ENCODE measurements around the gene MSX2.

The MSX2 gene

GRCh38 chr5:174688441-174689354 is 35.7 kb upstream of the MSX2 start:
- ATAC-seq: no peak
- TF ChIP-seq RARB (CRISPR knock-in tag; IDR thresholded peaks at IDR 0.05): no peak

- ATAC-seq: no peak
- TF ChIP-seq RARB (CRISPR knock-in tag; IDR thresholded peaks at IDR 0.05): no peak
- no peak for TF ChIP-seq SNAI2 (CRISPR knock-in tag; IDR thresholded peaks at IDR 0.05)
- TF ChIP-seq ZNF565 (CRISPR knock-in tag; conservative IDR thresholded peaks at IDR 0.05; ENCODE audit: low read depth): no peak
- no peak for TF ChIP-seq ZC3H10 (CRISPR knock-in tag; IDR thresholded peaks at IDR 0.05)
- no peak for TF ChIP-seq ZNF8 (CRISPR knock-in tag; IDR thresholded peaks at IDR 0.05)
- no peak for TF ChIP-seq CREB5 (CRISPR knock-in tag; IDR thresholded peaks at IDR 0.05; ENCODE audit: low read depth)
- no peak for TF ChIP-seq TCF4 (CRISPR knock-in tag; IDR thresholded peaks at IDR 0.05; ENCODE audit: borderline replicate concordance)
These were observed 34.1 kb upstream of the MSX2 start for GRCh38 chr5:174690271-174690670.

- ATAC-seq: no peak
- TF ChIP-seq ZC3H10 (CRISPR knock-in tag; IDR thresholded peaks at IDR 0.05) (no peak), POU6F1 (CRISPR knock-in tag; IDR thresholded peaks at IDR 0.05; ENCODE audit: borderline replicate concordance, low read depth) (no peak), CREB5 (CRISPR knock-in tag; IDR thresholded peaks at IDR 0.05; ENCODE audit: low read depth) (no peak), PPARA (CRISPR knock-in tag; IDR thresholded peaks at IDR 0.05; ENCODE audit: borderline replicate concordance) (no peak), GLIS3 (CRISPR knock-in tag; IDR thresholded peaks at IDR 0.05) (no peak), TCF4 (CRISPR knock-in tag; IDR thresholded peaks at IDR 0.05; ENCODE audit: borderline replicate concordance) (no peak)
These were observed 32.0 kb upstream of the MSX2 start for GRCh38 chr5:174692381-174692780.

- no peak for ATAC-seq
- no peak for TF ChIP-seq OSR1 (CRISPR knock-in tag; IDR thresholded peaks at IDR 0.05)
- TF ChIP-seq ZNF8 (CRISPR knock-in tag; IDR thresholded peaks at IDR 0.05): no peak
- no peak for TF ChIP-seq PATZ1 (CRISPR knock-in tag; IDR thresholded peaks at IDR 0.05; ENCODE audit: borderline replicate concordance)
- no peak for TF ChIP-seq ZFP30 (CRISPR knock-in tag; IDR thresholded peaks at IDR 0.05)
- TF ChIP-seq ZC3H10 (CRISPR knock-in tag; IDR thresholded peaks at IDR 0.05): no peak
- no peak for TF ChIP-seq SNAI2 (CRISPR knock-in tag; IDR thresholded peaks at IDR 0.05)
- TF ChIP-seq ZNF565 (CRISPR knock-in tag; conservative IDR thresholded peaks at IDR 0.05; ENCODE audit: low read depth): no peak
- TF ChIP-seq GLIS3 (CRISPR knock-in tag; IDR thresholded peaks at IDR 0.05): no peak
- TF ChIP-seq POU6F1 (CRISPR knock-in tag; IDR thresholded peaks at IDR 0.05; ENCODE audit: borderline replicate concordance, low read depth): no peak
- TF ChIP-seq PPARA (CRISPR knock-in tag; IDR thresholded peaks at IDR 0.05; ENCODE audit: borderline replicate concordance): no peak
- no peak for TF ChIP-seq ISL1 (CRISPR knock-in tag; IDR thresholded peaks at IDR 0.05)
- no peak for TF ChIP-seq TCF4 (CRISPR knock-in tag; IDR thresholded peaks at IDR 0.05; ENCODE audit: borderline replicate concordance)
- no peak for TF ChIP-seq CSRNP3 (CRISPR knock-in tag; IDR thresholded peaks at IDR 0.05)
- TF ChIP-seq ZNF70 (CRISPR knock-in tag; IDR thresholded peaks at IDR 0.05): no peak
These were observed 31.4 kb upstream of the MSX2 start for GRCh38 chr5:174692982-174693422.

All from SK-N-SH treated with all-trans-retinoic acid at 6 μM for 48 hours (cell line).